SU-DHL-6 (cell line): ENCODE data around the gene CD200.

Source experiments
- H2AFZ ChIP-seq: fragments of 200-600 bp; sonication (generic); 2 replicates; pipeline ENCODE4 v1.6.1; 2014; ENCODE audit warnings: low read depth, mild to moderate bottlenecking, moderate library complexity, mixed read lengths, antibody characterized with exemption, low read length; ENCODE audit not compliant: severe bottlenecking
- H3F3A ChIP-seq: fragments of 200-600 bp; shearing (Covaris generic); 2 replicates; pipeline ENCODE4 v1.6.0; 2016; ENCODE audit warnings: antibody characterized with exemption, mild to moderate bottlenecking; ENCODE audit not compliant: insufficient read depth
- H3K27ac ChIP-seq: fragments of 200-600 bp; sonication (generic); 2 replicates; pipeline ENCODE4 v1.5.1; 2016; ENCODE audit warnings: low read depth, mild to moderate bottlenecking, low read length, moderate library complexity, mixed read lengths
- H3K27me3 ChIP-seq: fragments of 200-600 bp; sonication (generic), shearing (Covaris generic); 2 replicates; pipeline ENCODE4 v1.6.0; 2014; ENCODE audit warnings: mild to moderate bottlenecking, low read length
- H3K36me3 ChIP-seq: fragments of 200-600 bp; sonication (generic); 2 replicates; pipeline ENCODE4 v1.6.1; 2014; ENCODE audit warnings: mild to moderate bottlenecking, low read length, mixed read lengths
- H3K4me2 ChIP-seq: fragments of 300-600, 200-600 bp; shearing (Covaris generic), sonication (generic); 2 replicates; pipeline ENCODE4 v1.6.0; 2014; ENCODE audit warnings: low read length, low read depth, mild to moderate bottlenecking; ENCODE audit not compliant: poor library complexity, severe bottlenecking
- H3K4me3 ChIP-seq: fragments of 200-600 bp; sonication (generic); 2 replicates; pipeline ENCODE4 v1.5.1; 2014; ENCODE audit warnings: antibody characterized with exemption, low read length, mild to moderate bottlenecking, mixed read lengths; ENCODE audit not compliant: insufficient read depth, poor library complexity, severe bottlenecking
- H3K79me2 ChIP-seq: fragments of 200-600 bp; sonication (generic); 2 replicates; pipeline ENCODE4 v1.6.1; 2014; ENCODE audit warnings: mild to moderate bottlenecking, low read length, moderate library complexity; ENCODE audit not compliant: insufficient read depth
- H3K9ac ChIP-seq: fragments of 200-600 bp; sonication (generic); 2 replicates; pipeline ENCODE4 v1.7.0; 2014; ENCODE audit warnings: mild to moderate bottlenecking, low read length
- H3K9me2 ChIP-seq: fragments of 200-600 bp; sonication (generic); replicated peaks from 2 replicates; pipeline ENCODE4 v1.6.1; 2014; ENCODE audit warnings: low read length; ENCODE audit not compliant: insufficient read depth
- H3K9me3 ChIP-seq: fragments of 200-600 bp; sonication (generic); 2 replicates; pipeline ENCODE4 v1.6.1; 2014; ENCODE audit warnings: low read length, mixed read lengths; ENCODE audit not compliant: insufficient read depth
- H4K20me1 ChIP-seq: fragments of 200-600 bp; sonication (generic); 2 replicates; pipeline ENCODE4 v1.6.1; 2014; ENCODE audit warnings: low read depth, mild to moderate bottlenecking, antibody characterized with exemption, low read length, moderate library complexity, mixed read lengths
- EZH2phosphoT487 ChIP-seq: fragments of 200-600 bp; sonication (generic), shearing (Covaris generic); conservative IDR thresholded peaks from 2 replicates; pipeline ENCODE4 v1.6.1; 2018; ENCODE audit warnings: mild to moderate bottlenecking, antibody characterized with exemption, low read length, moderate library complexity, mixed read lengths
- TF ChIP-seq, protein P1 (sequence below): fragments of 200-600 bp; sonication (generic); IDR thresholded peaks from one replicate; pipeline ENCODE4 v1.5.1; 2017; ENCODE audit warnings: antibody characterized with exemption, mild to moderate bottlenecking, low read length, moderate library complexity; ENCODE audit not compliant: insufficient read depth, poor library complexity, severe bottlenecking

Gene CD200

DNA sequence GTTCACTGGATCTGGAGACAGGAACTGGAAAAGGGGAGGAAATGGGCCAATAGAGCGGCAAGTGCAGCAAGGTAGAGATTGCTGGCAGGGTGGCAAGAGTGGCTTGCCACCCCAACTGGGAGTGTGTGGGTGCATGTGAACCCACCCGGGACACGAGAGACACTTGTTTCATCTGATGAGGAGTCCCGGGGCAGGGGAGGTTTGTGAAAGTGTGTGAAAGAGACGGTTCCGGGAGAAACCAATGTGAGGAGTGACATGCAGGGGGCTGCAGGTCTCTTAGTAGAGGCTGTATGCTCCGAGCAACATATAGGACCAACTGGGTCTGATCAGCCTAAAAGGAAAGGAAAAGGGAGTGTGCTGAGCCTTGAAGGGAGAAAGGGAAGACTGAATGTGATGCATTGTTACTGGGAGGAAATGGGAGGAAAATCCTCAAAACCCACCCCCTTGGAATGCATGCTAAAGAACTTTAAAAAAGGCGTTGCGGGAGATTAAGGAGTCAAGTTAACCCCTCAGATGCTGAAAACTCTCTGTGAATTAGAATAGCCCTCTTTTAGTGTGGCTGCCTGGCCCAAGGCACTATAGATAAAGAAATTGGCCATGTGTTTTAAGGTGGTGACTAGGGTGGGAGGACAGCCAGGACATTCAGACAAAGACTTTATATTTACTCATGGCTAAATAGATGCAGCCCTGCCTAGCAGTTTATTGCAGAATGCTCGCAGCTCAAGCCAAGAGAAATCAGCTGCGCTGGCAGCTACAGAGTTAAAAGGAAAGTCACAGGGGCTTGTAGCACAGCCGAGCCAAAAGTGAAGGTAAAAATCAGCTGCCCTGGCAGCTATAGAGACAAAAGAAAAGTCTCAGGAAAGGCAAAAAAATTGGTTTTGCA, 29.8 kb upstream of the CD200 start:
- Histone ChIP-seq H3K4me2 (peak overlapping the region; percentile 52), H3K9me3 (no peaks in the 10 kb centered on the region), H3K27ac (no peak overlapping the region), H3K9me2 (no peaks in the 10 kb centered on the region), H3K79me2 (no peaks in the 10 kb centered on the region), H3K4me3 (no peak overlapping the region), H4K20me1 (no peaks in the 10 kb centered on the region), H3K27me3 (no peaks in the 10 kb centered on the region), H2AFZ (peak overlapping the region; percentile 86), H3F3A (peaks cover 9% of the 10 kb centered on the region; the same call in 1 of the 2 replicates), H3K36me3 (no peaks in the 10 kb centered on the region), H3K9ac (peak overlapping the region; percentile 30)
- TF ChIP-seq, protein P1, sequence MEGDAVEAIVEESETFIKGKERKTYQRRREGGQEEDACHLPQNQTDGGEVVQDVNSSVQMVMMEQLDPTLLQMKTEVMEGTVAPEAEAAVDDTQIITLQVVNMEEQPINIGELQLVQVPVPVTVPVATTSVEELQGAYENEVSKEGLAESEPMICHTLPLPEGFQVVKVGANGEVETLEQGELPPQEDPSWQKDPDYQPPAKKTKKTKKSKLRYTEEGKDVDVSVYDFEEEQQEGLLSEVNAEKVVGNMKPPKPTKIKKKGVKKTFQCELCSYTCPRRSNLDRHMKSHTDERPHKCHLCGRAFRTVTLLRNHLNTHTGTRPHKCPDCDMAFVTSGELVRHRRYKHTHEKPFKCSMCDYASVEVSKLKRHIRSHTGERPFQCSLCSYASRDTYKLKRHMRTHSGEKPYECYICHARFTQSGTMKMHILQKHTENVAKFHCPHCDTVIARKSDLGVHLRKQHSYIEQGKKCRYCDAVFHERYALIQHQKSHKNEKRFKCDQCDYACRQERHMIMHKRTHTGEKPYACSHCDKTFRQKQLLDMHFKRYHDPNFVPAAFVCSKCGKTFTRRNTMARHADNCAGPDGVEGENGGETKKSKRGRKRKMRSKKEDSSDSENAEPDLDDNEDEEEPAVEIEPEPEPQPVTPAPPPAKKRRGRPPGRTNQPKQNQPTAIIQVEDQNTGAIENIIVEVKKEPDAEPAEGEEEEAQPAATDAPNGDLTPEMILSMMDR: no peak
- TF ChIP-seq EZH2phosphoT487: no peak

DNA sequence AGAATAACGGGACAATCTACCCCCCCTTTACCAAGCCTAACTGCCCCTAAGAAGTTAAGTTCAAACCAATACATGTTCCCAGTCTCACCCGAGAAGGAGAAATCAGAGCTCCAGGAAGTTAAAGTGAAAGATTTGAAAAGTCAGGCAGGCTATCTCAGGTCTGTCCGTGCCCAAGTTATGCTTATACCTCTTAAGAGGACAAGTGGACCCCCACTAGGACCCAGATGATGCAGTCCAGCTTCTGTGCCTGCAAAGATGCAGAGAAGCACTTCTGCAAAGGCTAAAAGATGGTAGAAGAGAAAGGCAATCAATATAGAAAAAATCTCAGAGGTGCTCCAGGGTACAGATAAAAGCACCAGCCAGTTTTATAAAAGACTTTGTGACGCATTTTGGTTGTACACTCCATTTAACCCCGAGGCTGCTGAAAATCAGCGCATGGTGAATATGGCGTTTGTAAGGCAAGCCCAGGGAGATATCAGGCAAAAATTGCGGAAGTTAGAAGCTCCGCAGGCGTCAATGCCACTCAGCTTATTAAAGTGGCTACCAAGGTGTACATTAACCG, 29.1 kb upstream of the CD200 start:
- Histone ChIP-seq H2AFZ (peak overlapping the region; percentile 86), H3K79me2 (no peaks in the 10 kb centered on the region), H3K27me3 (no peaks in the 10 kb centered on the region), H3K9ac (peak overlapping the region; percentile 30), H3K4me2 (peak overlapping the region; percentile 52), H3K9me3 (no peaks in the 10 kb centered on the region), H3F3A (peaks cover 9% of the 10 kb centered on the region; the same call in 1 of the 2 replicates), H3K27ac (no peak overlapping the region), H3K36me3 (no peaks in the 10 kb centered on the region), H3K9me2 (no peaks in the 10 kb centered on the region), H4K20me1 (no peaks in the 10 kb centered on the region), H3K4me3 (no peak overlapping the region)
- TF ChIP-seq EZH2phosphoT487: no peak
- TF ChIP-seq, protein P1: no peak

DNA sequence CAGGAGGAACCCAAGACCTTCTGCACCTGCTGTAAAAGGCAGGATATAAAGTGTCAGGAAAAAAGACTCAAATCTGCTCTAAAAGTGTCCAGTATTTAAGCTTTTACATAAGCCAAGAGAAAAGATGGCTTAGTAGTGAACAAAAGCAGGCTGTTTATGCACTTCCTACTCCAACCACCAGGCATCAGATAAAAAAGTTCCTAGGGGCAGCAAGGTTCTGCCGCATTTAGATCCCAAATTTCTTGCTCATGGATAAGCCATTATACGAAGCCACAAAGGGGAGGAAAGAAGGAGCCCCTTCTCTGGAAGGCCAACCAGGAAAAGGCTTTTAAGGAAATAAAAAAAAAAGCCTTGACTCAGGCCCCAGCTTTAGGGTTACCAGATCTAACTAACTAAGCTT, 28.3 kb upstream of the CD200 start:
- Histone ChIP-seq H3K4me2 (no peak overlapping the region), H3K9me3 (no peaks in the 10 kb centered on the region), H3K27me3 (no peaks in the 10 kb centered on the region), H4K20me1 (no peaks in the 10 kb centered on the region), H3F3A (peaks cover 5% of the 10 kb centered on the region; the same call in 1 of the 2 replicates), H3K79me2 (no peaks in the 10 kb centered on the region), H3K27ac (no peak overlapping the region), H3K36me3 (no peaks in the 10 kb centered on the region), H2AFZ (peak overlapping the region; percentile 86), H3K9me2 (no peaks in the 10 kb centered on the region), H3K4me3 (no peak overlapping the region), H3K9ac (no peak overlapping the region)
- no peak for TF ChIP-seq EZH2phosphoT487

DNA sequence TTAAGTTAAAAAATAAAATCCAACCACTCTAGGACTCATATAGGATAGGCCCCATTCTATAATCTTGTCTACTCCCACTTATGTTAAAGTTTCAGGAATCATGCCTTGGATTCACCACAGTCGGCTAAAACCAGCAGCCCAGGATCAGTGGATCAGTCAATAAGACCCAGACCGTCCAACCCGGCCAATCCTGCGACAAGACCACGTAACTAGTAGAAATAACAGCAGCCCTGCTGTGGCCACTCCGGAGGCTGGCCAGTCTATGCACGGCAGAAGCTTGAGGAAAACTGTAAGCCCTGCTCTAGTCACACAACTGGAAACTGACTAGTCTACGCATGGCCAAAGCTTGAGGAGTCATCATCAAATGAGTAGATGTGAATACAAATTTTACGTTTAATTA, 26.1 kb upstream of the CD200 start:
- Histone ChIP-seq H3K9me2 (no peaks in the 10 kb centered on the region), H3F3A (no peaks in the 10 kb centered on the region), H3K36me3 (no peaks in the 10 kb centered on the region), H4K20me1 (no peaks in the 10 kb centered on the region), H2AFZ (no peak overlapping the region), H3K27ac (no peak overlapping the region), H3K9ac (no peak overlapping the region), H3K4me2 (no peak overlapping the region), H3K79me2 (no peaks in the 10 kb centered on the region), H3K27me3 (no peaks in the 10 kb centered on the region), H3K9me3 (no peaks in the 10 kb centered on the region), H3K4me3 (no peak overlapping the region)
- TF ChIP-seq EZH2phosphoT487: no peak
- TF ChIP-seq, protein P1: no peak
